RWPE1 (cell line): ENCODE results near the gene NR3C2.
A peak's percentile ranks its signal among the peaks of the same experiment; 100 is the strongest.

ENCODE experiments used
- CTCF ChIA-PET: fragments of 350-600 bp; sonication (Branson Sonifier 250); formaldehyde crosslinking; extraction: SDS; loops from one replicate; lab custom pipeline; 2021; lab: Yijun Ruan, JAX
- POLR2A ChIA-PET: fragments of 400-600 bp; formaldehyde crosslinking; extraction: SDS; loops from one replicate; lab custom pipeline; 2020; ENCODE audit warnings: antibody characterized with exemption; ENCODE audit not compliant: low non-redundant PET; lab: Yijun Ruan, JAX
- DNase-seq: peaks from one replicate; pipeline ENCODE4 v3.0.0; 2012; ENCODE audit warnings: low spot score
- H3K27ac ChIP-seq: fragments of 450-650 bp; 2 replicates; pipeline ENCODE4 v1.5.1; 2017
- CTCF ChIP-seq: fragments of 450-650 bp; conservative IDR thresholded peaks from 2 replicates; pipeline ENCODE4 v1.5.1; 2017; ENCODE audit warnings: low read depth, mild to moderate bottlenecking

The NR3C2 gene

GRCh38 chr4:148441986-148442831 is at the start of gene NR3C2:
TSS of gene NR3C2 (minus strand) at chr4:148442414.
- CTCF ChIA-PET, result interaction anchor here (1.0 kb wide), 1 partner anchor 13 kb away, joined by 3 read pairs; no protein-coding TSS in a partner anchor
- no peak within 1 kb of the TSS for H3K27ac ChIP-seq
- TF ChIP-seq CTCF, result no peak
- POLR2A ChIA-PET, result no interaction called here
- DNase-seq, result peak; percentile 100

GRCh38 chr4:148487181-148487580 is 45.0 kb upstream of the NR3C2 start:
- TF ChIP-seq CTCF, result no peak
- ChIA-PET CTCF (interaction anchor here (0.7 kb wide), 1 partner anchor 540 kb away, joined by 3 read pairs; no protein-coding TSS in a partner anchor), POLR2A (no interaction called here)
- no peak overlapping the region for H3K27ac ChIP-seq
- DNase-seq, result no peak

- ChIA-PET CTCF (no interaction called here), POLR2A (no interaction called here)
- no peak overlapping the region for H3K27ac ChIP-seq
- no peak for TF ChIP-seq CTCF
- no peak for DNase-seq
Observed at GRCh38 chr4:148481636-148482035, 39.4 kb upstream of the NR3C2 start.

- ChIA-PET POLR2A (no interaction called here), CTCF (no interaction called here)
- no peak for TF ChIP-seq CTCF
- DNase-seq, result no peak
- no peak overlapping the region for H3K27ac ChIP-seq
Observed at GRCh38 chr4:148477276-148477675, 35.1 kb upstream of the NR3C2 start.

GRCh38 chr4:148469938-148470337 is 27.7 kb upstream of the NR3C2 start:
- H3K27ac ChIP-seq, result no peak overlapping the region
- DNase-seq, result no peak
- CTCF ChIA-PET, result no interaction called here
- no peak for TF ChIP-seq CTCF
- POLR2A ChIA-PET, result no interaction called here

GRCh38 chr4:148454835-148455234 is 12.6 kb upstream of the NR3C2 start:
- no peak for TF ChIP-seq CTCF
- ChIA-PET CTCF (no interaction called here), POLR2A (no interaction called here)
- H3K27ac ChIP-seq, result no peak overlapping the region
- DNase-seq, result no peak
